T1000 (cell line): Measurements from ENCODE around the gene VEGFA.

ENCODE experiments used
- DNase-seq: peaks from one replicate; lab custom pipeline; 2025; ENCODE audit warnings: mixed read lengths; lab: John Stamatoyannopoulos, UW

The VEGFA gene

DNA sequence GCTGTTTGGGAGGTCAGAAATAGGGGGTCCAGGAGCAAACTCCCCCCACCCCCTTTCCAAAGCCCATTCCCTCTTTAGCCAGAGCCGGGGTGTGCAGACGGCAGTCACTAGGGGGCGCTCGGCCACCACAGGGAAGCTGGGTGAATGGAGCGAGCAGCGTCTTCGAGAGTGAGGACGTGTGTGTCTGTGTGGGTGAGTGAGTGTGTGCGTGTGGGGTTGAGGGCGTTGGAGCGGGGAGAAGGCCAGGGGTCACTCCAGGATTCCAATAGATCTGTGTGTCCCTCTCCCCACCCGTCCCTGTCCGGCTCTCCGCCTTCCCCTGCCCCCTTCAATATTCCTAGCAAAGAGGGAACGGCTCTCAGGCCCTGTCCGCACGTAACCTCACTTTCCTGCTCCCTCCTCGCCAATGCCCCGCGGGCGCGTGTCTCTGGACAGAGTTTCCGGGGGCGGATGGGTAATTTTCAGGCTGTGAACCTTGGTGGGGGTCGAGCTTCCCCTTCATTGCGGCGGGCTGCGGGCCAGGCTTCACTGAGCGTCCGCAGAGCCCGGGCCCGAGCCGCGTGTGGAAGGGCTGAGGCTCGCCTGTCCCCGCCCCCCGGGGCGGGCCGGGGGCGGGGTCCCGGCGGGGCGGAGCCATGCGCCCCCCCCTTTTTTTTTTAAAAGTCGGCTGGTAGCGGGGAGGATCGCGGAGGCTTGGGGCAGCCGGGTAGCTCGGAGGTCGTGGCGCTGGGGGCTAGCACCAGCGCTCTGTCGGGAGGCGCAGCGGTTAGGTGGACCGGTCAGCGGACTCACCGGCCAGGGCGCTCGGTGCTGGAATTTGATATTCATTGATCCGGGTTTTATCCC, at the start of gene VEGFA:
TSS of gene VEGFA (plus strand) at position 686 of the 846 bp plus-strand sequence.
- DNase-seq = peak; percentile 90

DNA sequence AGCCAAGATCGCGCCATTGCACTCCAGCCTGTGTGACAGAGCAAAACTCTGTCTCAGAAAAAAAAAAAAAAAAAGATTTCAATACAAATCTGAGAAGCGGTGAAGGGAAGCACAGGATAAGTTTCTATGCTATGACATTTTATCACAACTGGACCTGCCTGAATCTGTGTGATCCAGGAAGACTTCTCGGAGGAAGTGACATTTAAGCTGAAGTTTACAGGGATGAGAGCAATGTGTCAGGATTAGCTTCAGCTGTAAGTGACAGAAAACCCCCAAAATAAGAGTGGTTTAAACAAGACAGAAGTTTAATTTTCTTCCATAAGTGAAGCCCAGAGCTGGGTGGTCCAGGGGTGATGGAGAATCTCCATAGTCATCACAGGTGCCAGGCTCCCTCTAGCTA, 49.0 kb upstream of the VEGFA start:
- DNase-seq = no peak

DNA sequence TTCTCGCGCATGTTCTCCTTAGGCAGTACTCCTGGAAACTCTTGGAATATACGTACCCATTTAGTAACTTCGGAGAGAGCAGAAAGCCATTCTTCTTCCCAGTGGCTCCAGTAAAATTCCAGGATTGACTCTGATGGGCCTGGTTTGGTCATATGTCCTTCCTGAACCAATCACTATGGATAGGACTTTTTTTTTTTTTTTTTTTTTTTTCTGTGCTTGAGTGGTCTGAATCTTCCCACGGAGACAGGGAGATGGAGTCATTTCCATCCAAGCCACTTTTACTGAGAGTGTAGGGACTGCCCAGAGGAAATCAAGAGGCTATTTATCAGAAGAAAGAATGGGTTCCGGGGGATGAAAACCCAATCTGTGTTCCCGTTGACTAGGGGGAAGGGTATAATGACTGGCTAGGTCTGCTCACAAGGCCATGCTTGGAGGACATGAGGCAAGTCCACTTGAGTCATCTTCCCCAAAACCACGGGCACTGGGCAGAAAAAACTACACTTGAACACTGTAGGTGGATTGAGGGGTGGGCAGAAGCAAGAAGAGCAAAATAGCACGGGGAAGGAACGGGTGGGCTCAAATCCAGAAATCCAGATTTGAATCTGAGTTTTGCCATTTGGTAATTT, 47.0 kb upstream of the VEGFA start:
- DNase-seq = no peak

DNA sequence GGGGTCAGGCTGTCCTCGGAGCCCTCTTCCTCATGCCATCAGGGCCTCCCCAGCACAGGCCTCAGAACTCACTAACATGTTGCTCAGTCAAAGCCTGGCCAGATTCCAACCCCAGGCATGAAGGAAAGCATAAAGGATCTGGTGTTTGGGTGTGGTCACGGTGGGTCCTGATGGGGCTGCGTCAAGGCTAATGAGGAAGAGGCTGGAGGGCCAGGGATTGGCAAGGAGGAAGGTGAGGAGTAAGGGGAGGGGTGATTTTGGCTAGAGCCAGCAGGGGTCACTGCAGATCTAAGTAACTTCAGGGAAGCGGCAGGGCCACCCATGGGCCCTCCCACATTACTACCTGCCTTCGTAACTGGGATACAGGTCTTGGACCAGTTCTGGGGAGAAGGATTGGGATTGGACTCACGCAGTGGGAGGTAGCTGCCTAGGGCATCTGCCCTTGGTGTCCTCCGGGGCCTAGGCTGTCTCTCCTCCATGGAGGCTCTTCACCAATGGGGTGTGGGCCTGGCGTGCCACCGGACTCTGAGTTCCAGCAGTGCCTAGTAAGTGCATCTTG, 46.2 kb upstream of the VEGFA start:
- no peak for DNase-seq

DNA sequence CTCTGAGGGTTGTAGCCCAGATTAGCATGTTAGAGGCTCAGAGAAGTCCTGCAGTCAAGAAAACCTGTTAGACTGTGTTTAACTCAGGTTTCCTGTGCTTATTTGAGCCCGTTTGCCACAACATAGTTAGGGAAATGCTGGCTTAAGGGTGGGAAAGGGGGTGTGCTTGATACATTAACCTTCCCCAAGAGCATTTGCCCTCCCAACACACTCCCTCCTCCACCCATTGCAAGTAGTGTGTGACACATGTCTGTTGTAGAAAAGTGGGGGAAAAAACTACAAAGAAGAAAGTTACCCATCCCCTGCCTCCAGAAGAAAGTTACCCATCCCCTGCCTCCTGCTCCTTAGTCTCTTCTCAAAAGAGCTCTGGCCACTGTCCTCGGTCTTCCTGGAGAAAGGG, 45.7 kb upstream of the VEGFA start:
- no peak for DNase-seq

DNA sequence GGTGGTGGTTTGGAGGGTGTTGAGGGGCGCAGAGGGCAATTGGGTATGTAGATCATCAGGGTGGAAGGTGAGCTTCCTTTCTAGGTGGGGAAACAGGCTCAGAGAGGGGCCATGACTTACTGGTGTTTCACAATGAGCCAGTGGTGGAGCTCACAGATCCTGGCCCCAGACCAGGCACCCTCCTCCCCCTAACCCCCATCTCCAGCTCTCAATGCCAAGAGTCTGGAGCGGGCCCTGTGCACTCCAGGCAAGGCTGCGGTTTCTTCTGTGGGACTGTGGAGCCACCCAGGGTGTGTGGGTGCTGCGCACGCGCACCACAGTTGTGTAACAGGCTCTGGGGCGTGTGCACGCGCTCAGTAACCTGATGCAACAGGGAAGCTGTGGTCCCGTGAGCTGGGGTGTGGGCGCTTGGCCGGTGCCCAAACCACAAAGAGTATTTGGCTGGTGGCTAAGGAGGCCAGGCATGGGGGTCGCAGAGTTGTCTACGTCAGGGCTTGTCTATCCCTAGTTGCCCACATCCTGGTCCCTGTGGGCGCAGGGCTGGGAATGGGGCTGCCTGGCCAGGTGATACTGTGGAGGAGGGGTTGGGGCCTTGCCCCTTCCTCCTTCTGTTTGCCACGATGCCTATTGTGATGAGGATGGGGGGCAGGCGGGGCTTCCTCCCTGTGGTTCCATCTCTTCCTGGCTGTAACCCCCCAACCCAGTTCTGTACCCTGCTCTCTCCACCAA, 44.9 kb upstream of the VEGFA start:
- peak; percentile 21 for DNase-seq

DNA sequence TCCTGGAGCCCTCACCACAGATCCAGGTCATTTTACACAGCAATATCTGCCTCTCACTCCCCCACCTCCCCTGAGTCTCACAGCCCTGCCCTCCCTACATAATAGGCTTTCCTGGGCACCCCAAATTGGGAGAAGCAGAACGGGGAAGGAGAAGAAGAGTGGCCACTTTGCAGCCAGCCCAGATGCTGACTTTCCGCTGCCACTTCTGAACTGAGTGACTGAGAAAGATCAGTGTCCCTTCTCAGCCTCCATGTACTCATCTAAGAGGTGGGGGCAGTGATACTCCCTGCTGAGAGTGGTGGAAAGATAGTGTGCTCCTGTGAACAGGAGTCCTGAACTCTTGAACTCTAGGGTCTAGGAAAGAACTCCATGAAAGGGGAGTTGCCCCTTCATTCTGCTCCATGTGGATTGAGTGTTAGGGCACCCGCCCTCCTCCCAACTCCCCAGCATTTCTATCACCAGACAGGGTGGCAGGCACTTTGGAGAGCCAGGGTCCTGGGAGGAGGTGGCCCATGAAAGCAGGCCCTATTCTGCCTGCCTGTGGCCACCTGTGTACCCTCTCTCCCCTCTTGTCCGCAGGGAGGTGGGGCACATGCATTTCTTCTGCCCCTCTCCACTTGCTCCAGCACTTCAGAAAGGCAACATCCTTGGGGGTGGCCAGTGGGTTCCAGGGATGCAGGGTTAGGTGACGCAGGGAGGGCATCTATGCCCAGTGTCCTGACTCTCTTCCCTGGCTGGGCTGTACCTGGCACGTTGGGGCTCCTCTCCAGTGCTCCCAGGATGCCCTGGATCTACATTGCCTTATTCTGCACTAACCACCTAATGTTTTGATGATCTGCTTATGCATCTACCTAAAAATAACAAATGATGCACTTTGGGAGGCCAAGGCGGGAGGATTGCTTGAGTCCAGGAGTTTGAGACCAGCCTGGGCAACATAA, 44.1 kb upstream of the VEGFA start:
- no peak for DNase-seq

DNA sequence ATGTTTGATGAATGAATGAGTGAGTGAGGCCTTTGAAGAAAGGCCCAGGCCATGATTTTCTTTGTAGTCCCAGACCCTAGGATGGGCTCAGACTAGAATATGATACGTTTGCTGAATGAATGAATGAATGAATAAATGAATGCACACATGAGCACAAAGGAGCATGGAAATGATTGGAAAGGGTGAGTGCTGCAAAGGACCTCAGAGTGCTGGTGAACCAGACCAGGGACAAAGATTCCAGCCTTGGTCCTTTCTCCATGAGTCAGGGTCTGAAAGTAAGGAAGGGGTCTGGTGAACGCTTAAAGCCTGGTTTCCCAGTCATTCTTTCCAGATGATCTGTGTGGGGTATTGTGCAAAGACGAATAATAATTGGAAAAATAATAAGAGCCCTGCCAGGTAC, 42.4 kb upstream of the VEGFA start:
- no peak for DNase-seq

DNA sequence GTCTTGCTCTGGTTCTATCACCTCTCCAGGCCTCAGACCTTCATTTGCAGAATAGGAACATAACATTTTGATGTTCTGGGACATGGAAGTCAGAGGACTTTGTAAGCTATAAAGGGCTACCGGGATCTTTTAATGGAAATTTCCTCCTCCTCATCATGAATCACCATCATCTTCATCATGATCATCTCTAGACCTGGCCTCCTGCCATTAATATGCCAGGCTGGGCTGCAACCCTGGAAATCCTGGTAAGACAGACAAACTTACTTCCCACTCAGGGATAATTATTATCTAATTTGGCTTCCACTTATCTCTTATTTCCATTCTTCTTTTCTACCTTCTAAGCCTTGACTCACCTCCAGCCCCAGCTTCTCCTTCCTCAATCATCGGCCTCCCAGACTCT, 41.4 kb upstream of the VEGFA start:
- no peak for DNase-seq

DNA sequence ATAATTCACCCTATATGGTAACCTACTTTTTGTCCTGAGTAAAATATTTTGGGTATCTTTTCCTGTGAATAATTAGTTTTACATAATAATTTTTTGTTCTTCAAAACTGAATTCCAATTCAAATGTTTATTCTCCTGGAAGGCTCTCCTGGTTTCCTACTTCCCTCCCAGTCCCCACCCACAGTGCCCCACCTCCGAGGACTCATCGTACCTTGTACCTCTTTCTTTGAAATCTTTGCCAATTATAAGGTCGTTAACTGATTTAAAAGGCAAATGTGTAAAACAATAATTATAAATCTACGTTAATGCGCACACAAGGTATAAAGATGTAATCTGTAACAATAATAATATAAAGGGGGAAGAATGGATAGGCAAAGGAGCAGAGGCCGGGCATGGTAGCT, 40.5 kb upstream of the VEGFA start:
- no peak for DNase-seq

DNA sequence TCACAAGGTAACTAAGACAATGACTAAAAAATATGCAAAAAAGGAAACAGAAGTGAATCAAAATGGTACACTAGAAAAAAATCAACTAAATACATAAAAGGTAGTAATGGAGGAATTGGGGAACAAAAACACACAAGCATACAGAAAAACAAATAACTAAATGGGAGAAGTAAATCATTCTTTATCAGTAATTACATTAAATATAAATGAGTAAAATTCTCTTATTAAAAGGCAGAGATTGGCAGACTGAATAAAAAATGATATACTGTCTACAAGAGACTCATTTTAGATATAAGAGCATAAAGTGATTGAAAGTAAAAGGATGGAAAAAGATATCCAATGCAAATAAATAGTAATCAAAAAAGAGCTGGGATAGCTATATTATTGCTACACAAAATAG, 39.4 kb upstream of the VEGFA start:
- no peak for DNase-seq

DNA sequence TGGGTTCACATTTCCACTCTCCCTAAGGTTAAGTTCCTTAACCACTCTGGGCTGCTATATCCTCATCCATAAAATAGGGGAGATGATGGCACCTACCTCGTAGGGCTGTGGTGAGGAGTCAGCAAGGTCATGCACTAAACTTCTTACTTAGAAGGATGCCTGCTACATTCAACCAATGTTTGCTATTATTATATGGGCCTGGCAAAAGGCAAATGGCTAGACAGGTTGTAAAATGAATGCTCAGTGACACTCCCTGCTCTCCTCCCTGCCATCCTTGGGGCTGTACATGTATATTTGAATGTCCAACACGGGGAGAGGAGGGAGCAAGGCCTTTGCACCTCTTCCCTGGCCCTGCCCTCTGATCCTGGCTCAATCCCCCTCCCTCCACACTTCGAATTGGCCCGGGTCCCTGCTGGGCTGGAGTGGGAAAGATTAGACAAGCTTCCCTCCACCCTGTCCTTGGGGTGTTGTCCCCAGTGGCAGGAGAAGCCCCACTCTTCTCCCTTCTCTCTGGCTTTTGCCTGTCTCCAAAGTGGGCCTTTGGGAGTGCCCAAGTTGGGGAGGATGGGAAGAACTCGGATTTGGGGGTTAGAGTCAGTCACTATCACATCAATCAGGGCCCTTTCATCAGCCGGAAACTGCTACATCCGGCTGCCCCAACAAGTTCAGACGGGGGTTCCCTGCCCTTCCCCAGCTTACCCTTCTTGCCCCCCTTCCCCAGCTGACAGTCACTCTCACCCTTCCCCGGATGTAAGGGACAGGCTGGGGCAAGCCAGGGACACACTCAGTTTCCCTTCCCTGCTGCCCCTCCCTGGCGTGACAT, 36.3 kb upstream of the VEGFA start:
- DNase-seq = no peak

DNA sequence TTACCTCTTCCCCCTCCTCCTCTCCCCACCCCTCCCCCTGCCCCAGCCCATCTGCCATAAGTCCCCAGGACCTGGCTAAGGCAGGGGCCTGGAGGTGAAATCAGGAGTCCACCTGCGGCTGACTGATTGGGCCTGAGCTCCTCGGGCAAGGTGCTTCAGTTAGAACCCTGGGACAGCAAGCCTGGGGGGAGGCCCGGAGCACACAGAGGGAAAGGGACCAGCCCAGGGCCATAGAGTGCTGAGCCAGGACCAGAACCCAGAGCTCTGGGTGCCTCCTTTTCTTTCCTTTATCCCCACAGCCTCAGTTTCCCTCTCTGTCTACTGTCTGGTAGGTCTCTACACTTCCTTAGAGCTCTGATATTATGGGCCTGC, 35.7 kb upstream of the VEGFA start:
- DNase-seq = no peak

DNA sequence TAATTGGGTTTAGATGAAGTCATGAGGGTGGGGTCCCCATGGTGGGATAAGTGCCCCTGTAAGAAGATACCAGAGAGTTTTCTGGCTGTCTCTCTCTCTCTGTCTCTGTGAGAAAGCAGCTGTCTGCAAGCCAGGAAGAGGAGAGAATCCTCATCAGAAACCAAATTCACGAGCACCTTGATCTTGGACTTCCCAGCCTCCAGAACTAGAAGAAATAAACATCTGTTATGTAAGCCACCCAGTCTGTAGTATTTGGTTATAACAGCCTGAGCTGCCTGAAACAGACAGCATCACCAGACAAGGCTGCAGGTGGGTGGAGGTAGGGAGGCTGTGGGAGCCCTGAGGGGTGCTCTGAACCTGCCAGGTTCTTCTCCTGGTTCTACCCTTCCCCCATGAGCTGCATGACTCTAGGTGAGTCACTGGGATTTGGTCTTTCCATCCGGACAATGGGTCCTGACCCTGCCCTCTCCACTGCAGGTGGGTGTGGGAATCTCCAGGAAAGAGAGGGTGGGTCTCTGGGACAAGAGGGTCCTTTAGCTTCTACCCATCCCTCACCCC, 34.3 kb upstream of the VEGFA start:
- DNase-seq = no peak

DNA sequence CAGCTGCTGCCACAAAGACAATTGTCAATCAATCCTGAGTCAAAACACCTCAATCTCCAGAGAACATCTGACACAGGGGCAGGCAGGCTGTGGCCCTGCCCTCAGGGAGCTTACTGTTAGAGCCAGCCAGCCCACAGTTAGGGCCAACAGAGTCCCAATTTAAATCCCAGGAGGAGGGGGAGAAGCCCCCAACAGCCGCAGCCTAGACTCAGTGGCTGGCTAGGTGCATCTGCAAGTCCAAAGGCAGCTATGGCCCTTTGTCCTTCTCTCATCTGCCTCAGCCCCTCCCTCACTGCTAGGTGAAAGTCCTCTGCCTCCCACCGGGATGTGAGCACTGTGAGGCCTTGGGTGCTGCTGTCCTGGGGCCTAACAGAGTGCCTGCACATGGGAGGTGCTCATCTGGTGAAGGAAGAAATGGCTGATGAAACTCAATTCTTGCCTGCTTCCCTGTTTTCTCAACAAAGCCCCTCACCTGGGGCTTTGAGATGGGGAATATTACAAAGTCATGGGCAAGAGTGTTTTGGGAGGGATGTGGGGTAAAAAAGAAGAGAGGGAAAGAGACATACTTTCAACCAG, 33.7 kb upstream of the VEGFA start:
- DNase-seq = no peak

DNA sequence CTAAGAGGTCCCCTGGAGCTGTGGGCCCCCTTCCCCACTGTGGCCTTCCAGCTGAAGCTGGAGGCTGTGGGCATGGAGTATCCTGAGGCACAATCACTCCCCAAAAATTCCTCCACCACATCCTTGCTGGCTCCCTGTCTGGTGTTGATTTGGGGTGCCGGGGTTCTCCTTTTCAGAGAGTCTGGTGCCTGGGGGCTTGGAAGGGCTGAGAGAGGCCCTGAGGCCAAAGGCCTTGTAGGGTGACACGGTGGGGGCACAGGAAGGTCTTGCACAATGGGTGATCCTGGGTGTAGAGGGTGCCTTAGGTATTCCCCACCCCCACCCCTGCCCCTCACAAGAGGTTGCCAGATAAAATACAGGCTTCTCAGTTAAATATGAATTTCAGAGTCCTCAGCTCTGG, 33.2 kb upstream of the VEGFA start:
- DNase-seq = no peak

DNA sequence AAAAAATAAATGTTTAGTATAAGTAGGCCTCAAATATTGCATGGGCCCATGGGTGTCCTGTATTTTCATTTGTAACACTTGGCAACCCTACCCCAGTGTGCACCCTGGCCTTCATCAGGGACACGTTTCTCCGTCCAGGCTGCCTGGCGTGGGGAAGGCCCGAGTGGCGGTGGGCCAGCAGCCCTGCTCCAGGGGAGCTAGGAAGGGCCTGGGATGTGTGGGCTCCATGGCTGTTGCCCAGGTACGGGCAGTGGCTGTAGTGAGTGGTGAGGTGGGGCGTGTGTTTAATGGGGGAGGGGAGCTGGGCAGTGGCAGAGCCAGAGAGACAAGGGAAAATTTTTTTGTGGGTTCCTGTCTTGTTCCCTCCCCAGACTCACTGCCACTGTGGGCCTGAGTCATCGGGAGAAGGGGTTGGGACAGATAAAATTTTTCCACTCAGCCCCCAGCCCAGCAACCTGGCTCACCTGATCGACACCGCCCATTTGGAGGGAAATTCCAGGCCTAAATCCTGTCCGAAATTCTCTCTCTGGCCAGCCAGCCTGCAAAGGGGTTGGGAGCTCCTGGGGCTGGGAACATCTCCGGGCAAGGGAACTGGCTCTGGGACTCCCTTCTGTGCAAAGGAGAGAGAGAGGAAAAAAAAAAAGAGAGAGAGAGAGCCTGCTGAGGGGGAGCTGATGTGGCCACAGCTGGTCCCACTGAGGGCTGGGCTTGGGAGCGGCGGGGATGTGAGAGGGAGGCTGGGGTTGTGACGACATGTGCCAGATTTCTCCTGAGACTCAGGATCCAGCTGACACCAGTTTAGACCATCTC, 32.5 kb upstream of the VEGFA start:
- no peak for DNase-seq

DNA sequence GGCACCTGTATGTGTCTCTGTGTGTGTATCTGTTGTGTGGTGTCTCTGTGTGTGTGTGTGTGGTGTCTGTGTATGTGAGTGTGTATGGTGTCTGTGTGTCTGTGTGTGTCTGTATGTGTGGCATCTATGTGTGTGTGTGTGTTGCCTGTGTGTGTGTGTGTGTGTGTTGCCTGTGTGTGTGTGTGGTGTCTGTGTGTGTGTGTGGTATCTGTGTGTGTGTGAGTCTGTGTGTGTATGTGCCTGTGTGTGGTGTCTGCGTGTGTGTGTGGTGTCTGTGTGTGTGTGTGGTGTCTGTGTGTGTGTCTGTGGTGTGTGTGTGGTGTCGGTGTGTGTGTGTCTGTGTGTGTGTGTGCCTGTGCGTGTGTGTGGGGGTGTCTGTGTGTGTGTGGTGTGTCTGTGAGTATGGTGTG, 31.7 kb upstream of the VEGFA start:
- DNase-seq = no peak
